Erythroblast (primary cell): ENCODE results near the gene MATK.

Source experiments
- GATA1 ChIP-seq: IDR thresholded peaks from 2 replicates; pipeline ENCODE4 v1.6.1; 2011; ENCODE audit warnings: low read depth, mild to moderate bottlenecking, control low read depth, low read length, moderate library complexity
- POLR2A ChIP-seq: IDR thresholded peaks from 2 replicates; pipeline ENCODE4 v1.6.1; 2011; ENCODE audit warnings: mild to moderate bottlenecking, low read length

GRCh38 chr19:3788996-3789778 is 3.0 kb upstream of the MATK start:
- no peak for TF ChIP-seq POLR2A
- TF ChIP-seq GATA1 = no peak
